HG02759 (cell line): ENCODE data around the gene IGLON5.

Experiments
- ATAC-seq: cut with Tn5 transposase; IDR thresholded peaks from one replicate; pipeline ENCODE4 v1.9.1; 2021; ENCODE audit warnings: mild to moderate bottlenecking, moderate library complexity; ENCODE audit not compliant: unreplicated experiment

IGLON5 gene

GRCh38 chr19:51361239-51361638, 49.8 kb downstream of the IGLON5 start:
- ATAC-seq = no peak

GRCh38 chr19:51364200-51365106, 53.0 kb downstream of the IGLON5 start:
- no peak for ATAC-seq

GRCh38 chr19:51365211-51365964, 53.9 kb downstream of the IGLON5 start:
- ATAC-seq = no peak

GRCh38 chr19:51365965-51366388, 54.5 kb downstream of the IGLON5 start, which contains the start of gene ETFB:
ETFB (minus strand) TSS chr19:51366388; CDS start chr19:51366326, 62 bp downstream.
- no peak for ATAC-seq

GRCh38 chr19:51366389-51367254, 55.2 kb downstream of the IGLON5 start:
- ATAC-seq = peak; percentile 46

- ATAC-seq = peak; percentile 4
Observed at GRCh38 chr19:51367255-51367564, 55.8 kb downstream of the IGLON5 start.

- peak; percentile 79 for ATAC-seq
Observed at GRCh38 chr19:51367565-51368365, 56.3 kb downstream of the IGLON5 start.

GRCh38 chr19:51368366-51369282, 57.2 kb downstream of the IGLON5 start, which contains the start of gene CLDND2:
CLDND2 (minus strand) TSS chr19:51369003; CDS start chr19:51368577, 426 bp downstream.
- ATAC-seq = no peak

GRCh38 chr19:51370230-51370629, 58.8 kb downstream of the IGLON5 start:
- ATAC-seq = no peak

GRCh38 chr19:51371186-51371690, 59.8 kb downstream of the IGLON5 start:
- no peak for ATAC-seq

- ATAC-seq = no peak
Observed at GRCh38 chr19:51372021-51372648, 60.7 kb downstream of the IGLON5 start.

GRCh38 chr19:51372649-51373504, 61.4 kb downstream of the IGLON5 start, which contains the start of gene NKG7:
NKG7 (minus strand) TSS chr19:51372654; CDS start chr19:51372535, 119 bp downstream.
- no peak for ATAC-seq

- no peak for ATAC-seq
Observed at GRCh38 chr19:51375504-51376221, 64.2 kb downstream of the IGLON5 start.

GRCh38 chr19:51377422-51377821, 66.0 kb downstream of the IGLON5 start:
- no peak for ATAC-seq

- no peak for ATAC-seq
Observed at GRCh38 chr19:51380379-51380778, 68.9 kb downstream of the IGLON5 start.
